GM12878 (cell line): ENCODE measurements around the gene PARG. TPM values are rescaled to one million over a fixed set of nuclear protein-coding genes. Genes with fewer than 3 reads are reported as not detected.
A peak's percentile ranks its signal among the peaks of the same experiment; 100 is the strongest.

ENCODE experiments used
- ATAC-seq: fragments of 200-7000 bp; cut with Tn5 transposase; 3 replicates; pipeline ENCODE4 v1.9.1; 2020; ENCODE audit warnings: mild to moderate bottlenecking, moderate library complexity
- BruUV-seq: library from RNA; stranded (reverse); fragments of 400-500 nt; replicated peaks from 2 replicates; lab custom pipeline; 2021; lab: Mats Ljungman, UMichigan
- CTCF ChIA-PET: fragments of 300-600 bp; sonication (Branson Sonifier 250); formaldehyde crosslinking; extraction: SDS; loops from one replicate; lab custom pipeline; 2021; ENCODE audit warnings: inconsistent platforms; lab: Yijun Ruan, JAX
- POLR2A ChIA-PET: fragments of 350-600 bp; formaldehyde crosslinking; extraction: SDS; loops from one replicate; lab custom pipeline; 2021; ENCODE audit warnings: inconsistent platforms; lab: Charles Lee
- RAD21 ChIA-PET: fragments of 300-600 bp; sonication (Branson Sonifier 250); formaldehyde crosslinking; loops from one replicate; lab custom pipeline; 2023; ENCODE audit warnings: antibody characterized with exemption; ENCODE audit not compliant: unreplicated experiment; lab: Charles Lee
- SMC1A ChIA-PET: fragments of 300-600 bp; sonication (Branson Sonifier 250); formaldehyde crosslinking; loops from one replicate; lab custom pipeline; 2023; ENCODE audit not compliant: unreplicated experiment, uncharacterized antibody; lab: Charles Lee
- DNase-seq: peaks from one replicate; pipeline ENCODE4 v3.0.0-alpha.2; 2011; ENCODE audit warnings: low read depth, low spot score
- FAIRE-seq: peaks from 3 replicates; lab custom pipeline; 2011; peaks lifted over from hg19 to GRCh38; lab: Jason Lieb, UNC
- H2AFZ ChIP-seq: 2 replicates; pipeline ENCODE4 v1.6.0; 2011; ENCODE audit warnings: low read depth, low read length, control low read depth; ENCODE audit not compliant: control insufficient read depth
- H3K27ac ChIP-seq: 2 replicates; pipeline ENCODE4 v1.5.1; 2011; ENCODE audit warnings: control low read depth; ENCODE audit not compliant: control insufficient read depth, insufficient read depth
- H3K27me3 ChIP-seq, 2 experiments: replicated peaks in 1 of 2; 2 replicates each; pipeline versions ENCODE4 v1.6.0 to v1.6.1; 2011; ENCODE audit warnings: low read length in 1 of 2; ENCODE audit not compliant: control insufficient read depth in 2 of 2, insufficient read depth in 2 of 2
- H3K36me3 ChIP-seq, 2 experiments: 2 replicates each; pipeline ENCODE4 v1.5.1; 2011; ENCODE audit warnings: low read length in 1 of 2; ENCODE audit not compliant: control insufficient read depth in 2 of 2, insufficient read depth in 2 of 2
- H3K4me1 ChIP-seq: 2 replicates; pipeline ENCODE4 v1.6.1; 2011; ENCODE audit warnings: mild to moderate bottlenecking, low read length, moderate library complexity, mixed read lengths; ENCODE audit not compliant: control insufficient read depth, insufficient read depth
- H3K4me2 ChIP-seq: 2 replicates; pipeline ENCODE4 v1.6.0; 2011; ENCODE audit warnings: control low read depth; ENCODE audit not compliant: control insufficient read depth, insufficient read depth
- H3K4me3 ChIP-seq: fragments of 200-600 bp; sonication (generic); 2 replicates; pipeline ENCODE4 v1.5.1; 2016
- H3K79me2 ChIP-seq: 2 replicates; pipeline ENCODE4 v1.6.0; 2011; ENCODE audit warnings: low read length; ENCODE audit not compliant: control insufficient read depth, insufficient read depth
- H3K9ac ChIP-seq: 2 replicates; pipeline ENCODE4 v1.8.0; 2011; ENCODE audit warnings: low read length, control low read depth, mixed read lengths; ENCODE audit not compliant: control insufficient read depth, insufficient read depth
- H3K9me3 ChIP-seq: replicated peaks from 3 replicates; pipeline ENCODE4 v1.5.1; 2011; ENCODE audit warnings: mild to moderate bottlenecking, low read length; ENCODE audit not compliant: control insufficient read depth, insufficient read depth
- H4K20me1 ChIP-seq: 2 replicates; pipeline ENCODE4 v1.6.0; 2011; ENCODE audit not compliant: control insufficient read depth, insufficient read depth
- BCLAF1 ChIP-seq: fragments of 450-650 bp; IDR thresholded peaks from 2 replicates; pipeline ENCODE4 v1.6.1; 2017; ENCODE audit warnings: antibody characterized with exemption, mild to moderate bottlenecking, moderate library complexity
- MEF2A ChIP-seq: IDR thresholded peaks from 2 replicates; pipeline ENCODE4 v1.6.1; 2011; ENCODE audit warnings: low read depth, mild to moderate bottlenecking, low read length, moderate library complexity; ENCODE audit not compliant: insufficient read depth
- MEF2B ChIP-seq: fragments of 450-650 bp; IDR thresholded peaks from 2 replicates; pipeline ENCODE4 v1.6.1; 2018; ENCODE audit warnings: mild to moderate bottlenecking, moderate library complexity; ENCODE audit not compliant: partially characterized antibody, poor library complexity, severe bottlenecking
- PBX3 ChIP-seq: IDR thresholded peaks from 2 replicates; pipeline ENCODE4 v1.6.1; 2011; ENCODE audit warnings: mild to moderate bottlenecking, low read depth, low read length, moderate library complexity; ENCODE audit not compliant: insufficient replicate concordance
- WGBS: methylation state at CpG from one replicate; pipeline ENCODE4 v1.1.6; 2016; ENCODE audit warnings: low lambda C conversion rate; ENCODE audit not compliant: insufficient replicate concordance, insufficient coverage; ENCODE audit errors: missing lambda C conversion rate; 5-methylcytosine and 5-hydroxymethylcytosine counted together
- in situ Hi-C: fragments of 300-500 bp; cut with MboI; formaldehyde crosslinking; loops from 9 replicates; pipeline ENCODE4 v1.14.3; 2018; ENCODE audit warnings: mixed read lengths
- intact Hi-C: fragments of 100-400 bp; cut with micrococcal nuclease; formaldehyde crosslinking; loops from one replicate; pipeline ENCODE4 v1.14.2; 2022; ENCODE audit not compliant: unreplicated experiment
- polyA plus RNA-seq, 11 experiments: library from polyadenylated mRNA; depleted of rRNA in 4 of 11; unstranded in 6 of 11; stranded (reverse) in 5 of 11; fragments of >200 nt; fragmentation: Nextera tagmentation in 4 of 11; fragmentation: Illumina TruSeq in 1 of 11; extraction: Ambion mirVana in 4 of 11; extraction: Trizol in 1 of 11; gene quantifications; 1 replicate in 1 of 11; 2 replicates in 10 of 11; pipeline versions ENCODE4 v1.2.1 to v1.2.3, GENCODE V29; 2011 to 2016; ENCODE audit warnings: inconsistent platforms in 2 of 11, missing spikeins in 2 of 11, low read depth in 1 of 11
- total RNA-seq, 4 experiments: library from RNA; depleted of rRNA in 3 of 4; stranded (reverse); fragments of >200 nt in 3 of 4; fragmentation: Illumina TruSeq in 1 of 4; extraction: Trizol in 1 of 4; gene quantifications; 2 replicates each; pipeline versions ENCODE4 v1.2.1 to v1.2.3, GENCODE V29; 2013 to 2021

PARG gene
- total and polyA plus RNA-seq, 10 of the 15 experiments (the other 5 are each of a cell fraction or from before 2014, with no cell fraction given): 4.8 to 35.4 (median 21.9) TPM

GRCh38 chr10:49834976-49835375 lies 106.9 kb downstream of the PARG start (continued):
- no peak for TF ChIP-seq BCLAF1

- FAIRE-seq (no peak), DNase-seq (no peak)
- Histone ChIP-seq H3K9me3 (no peaks in the 10 kb centered on the region), H2AFZ (no peak overlapping the region), H3K4me2 (peak overlapping the region; percentile 7; the same call in 1 of the 2 replicates)
- WGBS: 95% methylated on average over 2 of the region's 2 CpGs
- BruUV-seq: no TSS peak
- intact Hi-C loops: no loop called here
- ChIA-PET POLR2A (no interaction called here), CTCF (interaction anchor here (0.9 kb wide), 1 partner anchor 7 kb away, joined by 4 read pairs; no protein-coding TSS in a partner anchor)
- TF ChIP-seq MEF2B (peak; percentile 22), MEF2A (0 out of 2 replicates have a peak, but pooled peaks have one; percentile 54), PBX3 (no peak)
- TF ChIP-seq, all 136 proteins: peak for 2
- ATAC-seq: no peak
- Histone ChIP-seq H3K27me3 (no peaks in the 10 kb centered on the region), H3K4me1 (peaks cover 4% of the 10 kb centered on the region), H4K20me1 (no peaks in the 10 kb centered on the region), H3K4me3 (no peak overlapping the region), H3K9ac (no peak overlapping the region), H3K79me2 (no peaks in the 10 kb centered on the region), H3K27ac (no peak overlapping the region), H3K36me3 (peaks cover 2 to 4% of the 10 kb centered on the region in 2 experiments; a peak in 3 of 4 replicates)
- ChIA-PET SMC1A (no interaction called here), RAD21 (no interaction called here)
- in situ Hi-C loops: no loop called here
These were observed 107.6 kb downstream of the PARG start for GRCh38 chr10:49834201-49834600.
